Activated naive CD8-positive, alpha-beta T cell treated with anti-CD3 and anti-CD28 coated beads for 36 hours (primary cell): ENCODE data around the gene HOXD1. TPM values are rescaled to one million over a fixed set of nuclear protein-coding genes. Genes with fewer than 3 reads are reported as not detected.

ENCODE experiments used
- DNase-seq: peaks from one replicate; pipeline ENCODE4 v3.0.0; 2021
- H3K27ac Mint-ChIP-seq: one replicate; pipeline ENCODE4 v1.8.0; 2022; ENCODE audit warnings: mild to moderate bottlenecking, moderate library complexity, mixed read lengths
- H3K27me3 Mint-ChIP-seq: one replicate; pipeline ENCODE4 v1.8.0; 2022; ENCODE audit warnings: mild to moderate bottlenecking, mixed read lengths
- H3K36me3 Mint-ChIP-seq: one replicate; pipeline ENCODE4 v1.8.0; 2021; ENCODE audit warnings: mild to moderate bottlenecking, mixed read lengths
- H3K4me1 Mint-ChIP-seq: one replicate; pipeline ENCODE4 v1.8.0; 2021; ENCODE audit warnings: mixed read lengths
- H3K4me3 Mint-ChIP-seq: one replicate; pipeline ENCODE4 v1.8.0; 2022; ENCODE audit warnings: mild to moderate bottlenecking, moderate library complexity, mixed read lengths
- H3K9me3 Mint-ChIP-seq: one replicate; pipeline ENCODE4 v1.8.0; 2022; ENCODE audit warnings: mixed read lengths
- total RNA-seq, 2 experiments: library from RNA; stranded (reverse); gene quantifications; one replicate each; pipeline ENCODE4 v1.2.3, GENCODE V29; 2021

Gene HOXD1
- total RNA-seq, 2 experiments from 2014 or later, result not detected

- no peak overlapping the region for H3K4me3 Mint-ChIP-seq
These were observed 38.4 kb upstream of the HOXD1 start for GRCh38 chr2:176149939-176150583.

GRCh38 chr2:176150584-176151441 lies 37.7 kb upstream of the HOXD1 start:
- H3K4me3 Mint-ChIP-seq, result no peak overlapping the region
- DNase-seq, result no peak
- H3K36me3 Mint-ChIP-seq, result no peaks in the 10 kb centered on the region
- H3K9me3 Mint-ChIP-seq, result no peaks in the 10 kb centered on the region
- H3K27ac Mint-ChIP-seq, result no peak overlapping the region
- H3K27me3 Mint-ChIP-seq, result peaks cover 98% of the 10 kb centered on the region
- peaks cover 6% of the 10 kb centered on the region for H3K4me1 Mint-ChIP-seq

More at GRCh38 chr2:176149939-176150583, 38.4 kb upstream of the HOXD1 start:
- peaks cover 98% of the 10 kb centered on the region for H3K27me3 Mint-ChIP-seq
- no peaks in the 10 kb centered on the region for H3K9me3 Mint-ChIP-seq
- no peak for DNase-seq
- no peak overlapping the region for H3K27ac Mint-ChIP-seq
- H3K36me3 Mint-ChIP-seq, result no peaks in the 10 kb centered on the region
- H3K4me1 Mint-ChIP-seq, result peaks cover 6% of the 10 kb centered on the region

GRCh38 chr2:176151442-176152287 lies 36.8 kb upstream of the HOXD1 start, which contains the start of gene HOXD4:
TSS of gene HOXD4 (plus strand) at chr2:176151550. CDS start at chr2:176151634, 84 bp downstream.
- no peaks in the 10 kb centered on the region for H3K9me3 Mint-ChIP-seq
- peak within 1 kb of the TSS; percentile 40 for H3K4me3 Mint-ChIP-seq
- no peak within 1 kb of the TSS for H3K27ac Mint-ChIP-seq
- H3K27me3 Mint-ChIP-seq, result peaks cover 98% of the 10 kb centered on the region
- peaks cover 6% of the 10 kb centered on the region for H3K4me1 Mint-ChIP-seq
- no peaks in the 10 kb centered on the region for H3K36me3 Mint-ChIP-seq
- no peak for DNase-seq

GRCh38 chr2:176152350-176153181 lies 35.9 kb upstream of the HOXD1 start:
- H3K27me3 Mint-ChIP-seq, result peaks cover 94% of the 10 kb centered on the region
- H3K36me3 Mint-ChIP-seq, result no peaks in the 10 kb centered on the region
- DNase-seq, result no peak
- H3K4me1 Mint-ChIP-seq, result peaks cover 8% of the 10 kb centered on the region
- no peaks in the 10 kb centered on the region for H3K9me3 Mint-ChIP-seq
- no peak overlapping the region for H3K27ac Mint-ChIP-seq
- H3K4me3 Mint-ChIP-seq, result no peak overlapping the region

DNA sequence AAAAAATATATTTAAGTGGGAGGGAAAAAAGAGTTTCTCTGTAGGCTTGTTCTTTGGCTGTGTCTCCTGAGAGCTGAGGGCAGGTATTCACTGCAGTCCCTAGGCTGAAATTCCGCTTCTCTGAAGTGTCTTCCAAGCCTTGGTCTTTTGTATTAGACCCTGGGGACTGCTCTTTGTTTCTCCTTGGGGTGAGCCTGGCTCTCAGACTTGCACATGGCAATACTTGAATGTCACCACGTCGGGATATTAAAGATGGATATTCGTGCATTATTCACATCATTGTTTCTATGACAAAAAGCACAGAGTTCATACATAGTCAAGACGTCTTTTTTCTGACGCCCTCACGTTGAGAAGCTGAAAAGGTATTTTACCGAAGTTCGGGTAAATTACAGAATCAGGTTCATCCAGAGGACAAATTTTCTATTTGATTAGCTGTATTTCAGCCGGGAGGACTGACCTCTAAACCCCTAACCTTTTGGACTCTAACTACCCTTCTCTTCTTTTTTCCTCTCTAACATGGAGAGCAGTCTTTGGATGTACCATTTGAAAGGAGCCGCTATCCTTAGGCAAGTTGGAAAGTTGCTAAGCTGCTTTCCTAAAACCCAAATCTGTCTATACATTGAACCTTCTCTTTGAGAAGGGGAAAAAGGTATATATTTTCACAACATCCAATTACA lies 33.8 kb upstream of the HOXD1 start:
- H3K4me1 Mint-ChIP-seq, result peaks cover 13% of the 10 kb centered on the region
- no peak overlapping the region for H3K27ac Mint-ChIP-seq
- no peaks in the 10 kb centered on the region for H3K36me3 Mint-ChIP-seq
- no peak for DNase-seq
- H3K4me3 Mint-ChIP-seq, result no peak overlapping the region
- no peaks in the 10 kb centered on the region for H3K9me3 Mint-ChIP-seq
- peaks cover 94% of the 10 kb centered on the region for H3K27me3 Mint-ChIP-seq

DNA sequence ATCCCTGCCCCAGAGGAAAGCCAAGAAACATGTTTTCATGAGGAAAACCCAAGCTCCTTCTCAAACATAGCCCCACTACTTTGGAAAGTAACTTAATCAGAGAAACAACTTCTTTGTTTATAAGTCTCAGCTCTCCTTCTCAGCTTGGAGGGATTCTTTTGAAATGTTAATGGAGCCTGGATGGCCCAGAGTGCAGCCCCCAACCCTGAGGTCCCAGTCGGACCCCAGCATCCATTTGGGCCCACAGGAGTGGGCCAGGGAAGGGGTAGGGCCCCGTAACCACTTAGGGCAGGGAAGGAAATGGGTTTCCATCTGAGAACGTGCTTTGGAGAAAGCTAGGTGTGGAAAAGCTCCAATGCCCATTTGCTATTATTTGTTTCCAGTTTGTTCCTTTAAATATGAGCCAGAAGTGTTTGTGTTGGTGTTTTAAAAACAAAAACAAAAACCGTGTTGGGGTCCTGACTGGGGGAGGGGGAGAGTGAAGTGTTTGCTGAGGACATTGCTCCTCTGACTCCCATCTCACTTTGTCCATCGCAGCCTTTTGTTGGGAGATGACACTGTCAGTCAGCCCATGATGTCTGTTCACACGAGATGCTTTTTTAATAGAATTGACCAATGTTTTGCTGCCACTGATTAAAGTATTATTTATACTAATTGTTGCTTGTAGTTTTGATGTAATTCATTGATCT lies 33.0 kb upstream of the HOXD1 start:
- H3K27me3 Mint-ChIP-seq, result peaks cover 93% of the 10 kb centered on the region
- H3K4me3 Mint-ChIP-seq, result no peak overlapping the region
- H3K9me3 Mint-ChIP-seq, result no peaks in the 10 kb centered on the region
- H3K4me1 Mint-ChIP-seq, result peaks cover 13% of the 10 kb centered on the region
- DNase-seq, result no peak
- no peaks in the 10 kb centered on the region for H3K36me3 Mint-ChIP-seq
- no peak overlapping the region for H3K27ac Mint-ChIP-seq

DNA sequence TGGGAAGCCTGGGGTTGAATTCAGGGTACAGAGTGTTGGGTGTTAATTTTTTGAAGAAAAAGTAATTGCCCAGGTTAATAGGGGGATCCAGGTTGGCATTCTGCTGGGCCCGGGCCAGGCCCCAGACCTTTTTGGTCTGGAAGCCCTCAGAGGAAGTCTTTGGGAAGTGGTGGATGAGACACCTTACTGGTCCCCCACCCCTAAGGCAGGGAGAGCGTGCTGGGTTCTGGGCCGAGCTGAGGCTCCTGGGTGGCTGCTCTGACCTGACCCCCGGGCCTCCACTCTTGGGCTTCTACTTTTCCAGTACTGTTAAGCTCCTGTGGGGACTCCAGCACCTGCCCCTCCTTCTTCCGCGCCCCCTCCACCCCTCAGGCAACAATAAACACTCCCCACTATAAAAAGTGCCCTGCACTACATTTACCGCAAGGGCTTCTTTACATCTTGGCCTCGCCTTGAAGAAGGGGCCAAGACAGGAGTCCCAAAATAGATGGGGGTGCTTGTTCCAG lies 32.1 kb upstream of the HOXD1 start:
- no peaks in the 10 kb centered on the region for H3K36me3 Mint-ChIP-seq
- no peak overlapping the region for H3K27ac Mint-ChIP-seq
- no peak for DNase-seq
- no peaks in the 10 kb centered on the region for H3K9me3 Mint-ChIP-seq
- H3K27me3 Mint-ChIP-seq, result peaks cover 93% of the 10 kb centered on the region
- no peak overlapping the region for H3K4me3 Mint-ChIP-seq
- peaks cover 17% of the 10 kb centered on the region for H3K4me1 Mint-ChIP-seq

DNA sequence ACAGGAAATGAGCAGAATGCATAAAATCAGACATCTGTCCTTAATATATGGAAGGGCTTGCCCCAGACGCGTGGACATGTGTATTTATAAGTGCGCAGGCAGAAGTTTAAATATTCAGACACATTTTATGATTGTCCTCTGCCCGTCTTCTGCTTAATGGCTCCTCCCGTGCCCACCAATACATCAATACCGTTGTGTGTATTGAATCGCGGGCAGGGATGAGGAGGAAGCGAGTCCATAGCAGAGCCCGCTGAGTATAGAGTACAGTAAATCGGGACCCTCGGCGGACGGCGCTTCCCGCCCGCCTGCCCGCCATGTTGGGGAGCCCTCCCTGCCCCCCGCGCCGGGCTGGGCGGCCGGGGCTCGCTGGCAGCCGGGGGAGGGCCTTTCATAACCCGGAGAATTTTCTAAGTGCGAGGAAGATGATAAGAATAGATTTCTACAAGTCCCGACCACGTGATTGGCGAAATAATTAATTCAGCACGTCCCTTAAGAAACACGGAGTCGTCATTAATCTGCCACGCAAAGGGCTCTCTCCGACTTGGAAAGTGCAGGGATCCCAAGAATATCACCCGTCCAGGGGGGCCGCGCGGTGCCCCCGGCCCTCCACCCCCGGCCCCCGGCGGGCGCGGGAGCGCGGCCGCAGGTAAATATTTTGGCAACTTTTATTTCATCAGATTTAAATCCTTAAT lies 31.5 kb upstream of the HOXD1 start, which contains the start of gene HOXD3:
TSS of gene HOXD3 (plus strand) at position 501 of the 692 bp plus-strand sequence. CDS start 11,808 bp downstream, outside the sequence.
- no peak for DNase-seq
- H3K4me3 Mint-ChIP-seq, result peak within 1 kb of the TSS; percentile 54
- H3K4me1 Mint-ChIP-seq, result peaks cover 17% of the 10 kb centered on the region
- no peaks in the 10 kb centered on the region for H3K36me3 Mint-ChIP-seq
- H3K27me3 Mint-ChIP-seq, result peaks cover 93% of the 10 kb centered on the region
- no peak within 1 kb of the TSS for H3K27ac Mint-ChIP-seq
- H3K9me3 Mint-ChIP-seq, result peaks cover 1% of the 10 kb centered on the region

DNA sequence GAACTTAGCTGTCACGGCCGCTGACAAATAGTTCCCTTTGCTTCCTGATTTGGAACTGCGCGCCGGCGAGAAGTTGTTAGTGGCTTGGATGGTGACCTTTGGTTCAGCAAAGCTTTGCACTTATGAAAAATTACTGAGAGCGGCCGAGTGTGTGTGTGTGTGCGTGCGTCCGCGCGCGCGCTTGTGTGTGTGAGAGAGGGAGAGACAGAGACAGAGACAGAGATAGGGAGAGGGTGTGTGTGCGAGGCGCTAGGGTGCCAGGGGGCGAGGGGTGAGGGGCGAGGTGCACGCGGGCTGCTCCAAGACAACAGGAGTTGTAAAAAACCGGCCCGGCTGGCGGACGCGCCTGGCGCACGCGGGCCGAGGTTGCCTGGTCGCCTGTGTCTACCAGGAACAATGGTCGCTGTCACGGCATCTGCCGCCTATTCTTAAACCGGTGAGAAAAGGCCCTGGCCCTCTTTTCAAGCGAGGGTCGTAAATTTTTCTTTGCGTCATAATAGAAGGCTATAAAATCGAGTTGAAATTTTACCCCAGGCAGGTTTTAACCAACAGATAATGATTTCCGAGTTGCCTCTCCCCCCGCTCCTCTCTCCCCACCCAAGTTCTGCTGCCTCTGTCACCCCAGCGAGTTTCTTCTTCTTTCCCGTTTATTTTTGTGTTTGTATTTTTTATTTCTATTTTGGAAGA lies 30.8 kb upstream of the HOXD1 start:
- H3K4me1 Mint-ChIP-seq, result peaks cover 18% of the 10 kb centered on the region
- peaks cover 1% of the 10 kb centered on the region for H3K9me3 Mint-ChIP-seq
- H3K4me3 Mint-ChIP-seq, result peak overlapping the region; percentile 54
- no peak overlapping the region for H3K27ac Mint-ChIP-seq
- peaks cover 93% of the 10 kb centered on the region for H3K27me3 Mint-ChIP-seq
- H3K36me3 Mint-ChIP-seq, result no peaks in the 10 kb centered on the region
- no peak for DNase-seq

DNA sequence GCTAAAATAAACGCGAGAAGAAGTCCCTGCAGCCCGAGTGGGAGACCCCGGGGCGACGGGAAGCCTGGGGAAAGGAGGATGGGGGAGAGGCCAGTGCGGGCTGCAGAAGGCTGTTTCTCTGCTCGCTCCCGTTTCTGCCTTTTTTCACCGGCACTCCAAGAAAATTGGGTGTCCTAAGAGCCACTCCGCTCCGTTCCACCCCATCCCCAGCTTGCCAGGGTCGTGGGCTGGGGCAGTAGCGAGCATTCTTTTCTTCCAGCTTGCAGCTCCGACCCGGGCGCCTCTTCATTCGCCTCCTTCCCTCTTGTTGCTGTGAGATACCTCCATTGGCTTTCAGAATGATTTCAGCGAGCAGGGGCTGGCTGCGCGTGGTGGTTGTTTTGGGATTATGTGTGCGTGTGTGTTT lies 30.3 kb upstream of the HOXD1 start:
- H3K4me1 Mint-ChIP-seq, result peaks cover 18% of the 10 kb centered on the region
- peaks cover 94% of the 10 kb centered on the region for H3K27me3 Mint-ChIP-seq
- H3K36me3 Mint-ChIP-seq, result no peaks in the 10 kb centered on the region
- H3K9me3 Mint-ChIP-seq, result peaks cover 3% of the 10 kb centered on the region
- no peak overlapping the region for H3K27ac Mint-ChIP-seq
- no peak for DNase-seq
- H3K4me3 Mint-ChIP-seq, result peak overlapping the region; percentile 18

- no peak overlapping the region for H3K27ac Mint-ChIP-seq
- no peak for DNase-seq
- peaks cover 9% of the 10 kb centered on the region for H3K9me3 Mint-ChIP-seq
- H3K4me3 Mint-ChIP-seq, result no peak overlapping the region
- H3K27me3 Mint-ChIP-seq, result peaks cover 95% of the 10 kb centered on the region
- H3K36me3 Mint-ChIP-seq, result no peaks in the 10 kb centered on the region
- peaks cover 18% of the 10 kb centered on the region for H3K4me1 Mint-ChIP-seq
These were observed 29.4 kb upstream of the HOXD1 start for GRCh38 chr2:176158855-176159662.
